HG02571 (cell line): Measurements from ENCODE around the gene SLC41A3.

ENCODE experiments used
- ATAC-seq: cut with Tn5 transposase; IDR thresholded peaks from one replicate; pipeline ENCODE4 v1.9.1; 2021; ENCODE audit warnings: mild to moderate bottlenecking, moderate library complexity; ENCODE audit not compliant: unreplicated experiment

The SLC41A3 gene

DNA sequence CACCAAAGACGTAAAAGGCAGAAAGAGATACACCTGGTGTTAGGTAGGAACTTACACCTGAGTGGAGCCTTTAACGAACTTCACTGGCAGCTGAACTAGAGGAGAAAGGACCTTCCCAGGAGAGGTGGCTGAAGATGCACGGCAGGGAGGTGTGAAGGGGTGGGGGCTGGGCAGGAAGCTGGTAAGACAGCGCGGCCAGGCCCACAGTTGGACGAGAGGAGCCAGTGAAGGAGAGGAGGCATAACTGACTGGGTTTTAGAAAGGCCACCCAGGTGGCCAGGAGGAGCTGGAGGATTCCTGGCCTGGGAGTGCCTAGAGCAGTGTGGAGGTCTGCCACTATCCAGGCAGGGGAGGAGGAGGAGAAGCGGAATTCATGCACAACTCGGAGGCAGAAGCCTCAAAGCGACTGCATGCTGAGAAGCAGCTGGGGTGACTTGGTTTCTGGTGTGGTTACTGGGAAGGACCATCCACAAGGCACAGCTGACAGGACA is 51.9 kb downstream of the SLC41A3 start:
- no peak for ATAC-seq

- ATAC-seq = no peak
Observed at GRCh38 chr3:126030455-126030854, 53.5 kb downstream of the SLC41A3 start.

DNA sequence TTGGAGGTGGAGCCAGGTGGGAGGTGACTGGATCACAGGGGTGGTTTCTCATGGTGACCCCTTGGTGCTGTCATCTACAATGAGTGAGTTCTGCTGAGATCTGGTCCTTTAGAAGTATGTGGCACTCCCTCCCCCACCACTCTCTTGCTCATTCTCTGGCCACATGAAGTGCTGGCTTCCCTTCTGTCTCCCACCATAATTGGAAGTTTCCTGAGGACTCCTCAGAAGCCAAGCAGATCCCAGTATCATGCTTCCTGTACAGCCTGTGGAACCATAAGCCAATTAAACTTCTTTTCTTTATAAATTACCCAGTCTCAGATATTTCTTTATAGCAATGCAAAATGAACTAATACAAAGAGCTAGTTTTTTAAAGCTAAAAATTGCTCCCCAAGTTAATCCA is 54.7 kb downstream of the SLC41A3 start:
- ATAC-seq = no peak

DNA sequence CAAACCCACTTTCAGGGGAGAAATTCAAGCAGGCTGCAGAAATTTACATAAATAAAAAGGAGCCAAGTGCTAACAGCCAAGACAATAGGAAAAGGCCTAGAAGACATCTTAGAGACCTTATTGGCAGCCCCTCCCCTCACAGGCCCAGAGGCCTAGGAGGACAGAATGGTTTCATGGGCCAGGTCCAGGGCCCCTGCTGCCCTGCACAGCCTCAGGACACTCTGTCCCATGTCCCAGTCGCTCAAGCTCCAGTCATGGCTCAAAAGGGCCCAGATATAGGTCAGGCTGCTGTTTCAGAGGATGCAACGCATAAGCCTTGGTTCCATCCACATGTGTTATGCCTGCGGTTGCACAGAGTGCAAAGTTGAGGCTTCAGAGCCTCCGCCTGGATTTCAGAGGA is 55.8 kb downstream of the SLC41A3 start:
- ATAC-seq = no peak

DNA sequence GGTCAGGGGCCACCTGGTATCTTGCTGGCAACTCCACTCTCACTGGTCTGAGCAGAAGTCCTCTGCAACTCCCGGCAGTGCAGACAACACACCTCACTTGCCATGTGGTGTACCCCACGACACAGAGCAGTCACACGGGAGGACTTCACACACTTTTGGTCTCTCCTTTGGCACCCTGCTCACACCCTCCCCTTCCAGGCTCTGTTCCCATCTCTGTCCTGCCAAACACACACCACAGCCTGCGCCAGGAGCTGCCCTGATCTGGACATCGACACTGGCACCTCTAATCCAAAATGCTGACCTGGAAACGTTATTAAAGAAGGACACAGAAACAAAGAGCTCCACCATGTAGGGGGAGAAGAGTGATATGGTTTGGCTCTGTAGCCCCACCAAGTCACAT is 57.2 kb downstream of the SLC41A3 start:
- no peak for ATAC-seq

- no peak for ATAC-seq
Observed at GRCh38 chr3:126026277-126026751, 57.6 kb downstream of the SLC41A3 start.

DNA sequence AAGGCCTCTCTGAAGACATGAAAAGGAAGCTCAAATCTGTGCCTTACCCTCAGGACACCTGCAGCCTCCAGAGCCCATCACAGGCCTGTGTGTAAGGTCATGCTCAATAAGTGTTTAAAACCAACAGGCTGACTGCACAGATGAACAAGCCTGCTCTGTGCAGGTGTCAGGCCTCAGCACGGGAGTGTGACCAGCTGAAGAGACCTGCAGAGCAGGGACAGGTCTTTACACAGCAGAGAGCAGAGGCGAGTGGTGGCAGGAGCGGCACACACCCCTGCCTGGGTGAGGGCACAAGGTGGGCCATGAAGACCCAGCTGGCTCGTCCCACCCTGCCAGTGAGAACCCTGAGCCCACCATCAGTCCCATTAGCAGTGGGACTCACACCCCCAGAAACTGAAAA is 58.1 kb downstream of the SLC41A3 start:
- no peak for ATAC-seq

- no peak for ATAC-seq
Observed at GRCh38 chr3:126025116-126025729, 58.7 kb downstream of the SLC41A3 start.

DNA sequence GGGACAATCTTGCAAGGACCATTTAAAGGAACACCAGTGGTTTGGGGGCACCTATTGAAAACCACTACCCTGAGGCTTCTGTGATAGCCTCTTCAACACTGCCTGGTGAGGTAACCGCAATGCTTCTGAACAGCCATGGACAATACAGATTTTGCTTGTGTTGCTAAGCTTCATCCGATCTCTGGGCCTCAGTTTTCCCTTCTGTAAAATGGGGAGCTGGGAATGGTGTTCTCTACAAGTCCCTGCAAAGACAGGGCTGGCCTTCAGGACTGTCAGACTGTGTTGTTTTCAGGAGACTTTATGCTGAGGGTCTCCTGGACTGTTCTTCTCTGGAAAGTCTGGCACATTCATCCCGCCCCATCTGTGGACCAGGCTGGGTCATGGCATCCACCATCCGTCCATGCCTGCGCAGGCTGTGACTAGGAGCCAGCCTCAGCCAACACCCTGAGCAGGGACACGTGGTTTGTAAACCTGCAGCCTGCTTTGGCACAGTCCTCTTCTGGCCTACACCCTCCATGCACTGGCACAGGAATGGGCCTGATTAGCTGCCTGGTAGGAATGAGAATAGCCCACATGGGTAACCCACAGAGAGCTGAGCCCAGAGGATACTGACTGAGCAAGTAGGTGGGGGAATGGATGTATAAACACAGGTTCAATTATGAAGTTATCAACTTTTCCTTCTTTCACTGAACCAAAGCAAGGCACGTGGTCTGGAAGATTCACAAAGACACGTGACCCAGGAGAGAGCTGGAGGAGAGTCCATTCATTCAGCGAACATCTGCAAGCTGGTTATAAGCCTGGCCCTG is 59.7 kb downstream of the SLC41A3 start:
- no peak for ATAC-seq

- ATAC-seq = no peak
Observed at GRCh38 chr3:126023390-126023789, 60.5 kb downstream of the SLC41A3 start.

DNA sequence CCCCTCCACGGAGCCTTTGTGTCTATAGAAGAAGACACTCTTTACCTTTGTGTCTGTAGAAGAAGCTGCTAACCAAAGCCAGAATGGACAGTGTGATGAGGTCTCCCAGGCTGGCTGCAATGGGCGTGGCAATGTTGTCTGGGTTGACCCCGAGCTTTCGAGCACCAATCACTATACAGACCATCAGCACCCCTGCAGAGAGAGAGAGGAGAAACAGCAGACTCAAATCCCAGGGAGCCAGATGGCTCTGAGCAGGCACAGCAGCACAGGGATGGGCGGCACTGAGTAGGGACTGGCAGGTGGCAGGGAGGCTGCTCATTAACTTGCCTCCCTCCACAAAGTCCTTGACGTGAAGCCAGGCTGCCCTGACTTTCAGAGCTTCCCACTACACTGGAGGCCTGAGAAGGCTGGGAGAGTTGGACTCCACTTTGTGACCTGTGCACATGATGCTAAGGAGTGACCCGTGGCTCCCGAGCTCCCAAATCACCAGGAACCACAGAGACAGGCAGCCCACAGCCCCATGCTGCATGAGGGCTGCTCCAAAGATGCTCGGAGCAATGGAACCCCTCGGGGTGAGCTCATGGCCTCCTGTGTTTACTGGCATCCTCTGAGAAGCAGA is 61.1 kb downstream of the SLC41A3 start:
- no peak for ATAC-seq

- no peak for ATAC-seq
Observed at GRCh38 chr3:126021702-126022101, 62.2 kb downstream of the SLC41A3 start.

GRCh38 chr3:126021224-126021623 is 62.7 kb downstream of the SLC41A3 start:
- no peak for ATAC-seq

GRCh38 chr3:126019683-126020082 is 64.2 kb downstream of the SLC41A3 start:
- no peak for ATAC-seq

GRCh38 chr3:126018995-126019394 is 64.9 kb downstream of the SLC41A3 start:
- ATAC-seq = no peak

DNA sequence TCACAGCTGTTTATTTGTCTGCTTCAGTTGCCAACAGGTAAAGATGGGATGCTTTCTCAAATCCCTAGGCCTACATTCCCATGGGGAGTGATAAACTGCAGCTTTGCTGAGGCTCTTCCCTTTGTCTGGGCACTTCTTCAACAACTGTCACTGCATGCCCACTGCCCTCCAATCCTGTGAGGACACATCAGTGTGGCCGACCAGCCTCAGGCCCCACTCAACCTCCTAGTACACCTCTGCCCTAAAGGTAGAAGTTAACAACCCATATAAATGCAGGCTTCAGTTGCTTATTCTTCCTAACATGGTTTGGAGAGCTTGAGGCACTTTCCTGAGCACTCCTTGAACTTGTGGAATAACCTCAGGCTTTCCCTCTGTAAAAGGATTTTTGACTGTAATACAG is 65.4 kb downstream of the SLC41A3 start:
- no peak for ATAC-seq

DNA sequence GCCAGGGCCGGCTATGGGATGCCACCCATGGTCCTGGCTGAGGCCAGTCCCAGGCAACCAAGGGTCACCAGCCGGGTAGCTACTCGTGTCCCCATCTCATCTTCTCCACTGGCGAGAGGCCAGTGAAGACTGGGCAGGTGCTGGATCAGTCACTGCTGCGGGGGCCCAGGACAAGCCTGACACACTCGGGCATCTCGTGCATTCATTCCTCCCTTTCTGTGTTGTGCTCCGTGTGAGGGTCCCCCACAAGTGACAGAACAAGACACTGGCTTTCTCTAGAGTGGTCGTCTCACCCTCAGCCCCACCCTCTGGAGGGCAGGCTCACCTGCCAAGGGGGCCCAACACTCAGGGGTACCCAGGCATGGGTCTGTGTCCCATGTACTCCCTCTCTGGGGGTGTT is 66.6 kb downstream of the SLC41A3 start:
- ATAC-seq = no peak

GRCh38 chr3:126016616-126017015 is 67.3 kb downstream of the SLC41A3 start:
- ATAC-seq = no peak

DNA sequence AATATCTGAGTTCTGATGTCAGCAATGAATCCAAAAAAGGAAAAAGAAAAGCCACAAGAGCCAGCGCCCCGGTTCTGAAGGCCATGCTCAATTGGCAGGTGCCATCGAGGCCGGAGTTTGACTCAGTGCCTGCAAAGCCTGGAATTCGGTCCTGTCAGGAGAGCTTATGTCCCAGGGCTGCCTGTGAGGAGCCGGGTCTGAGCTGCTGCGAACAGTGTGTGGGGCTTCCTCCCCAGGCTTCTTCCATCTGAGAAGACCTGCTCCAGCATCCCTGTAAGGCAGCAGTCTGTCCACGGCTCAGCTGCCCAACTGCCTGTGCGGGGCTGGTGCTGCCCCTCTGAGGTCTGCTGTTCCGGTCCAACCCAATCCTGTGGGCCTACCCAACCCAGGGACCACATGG is 68.8 kb downstream of the SLC41A3 start:
- no peak for ATAC-seq

- ATAC-seq = no peak
Observed at GRCh38 chr3:126014252-126014651, 69.7 kb downstream of the SLC41A3 start.

- ATAC-seq = no peak
Observed at GRCh38 chr3:126013751-126014156, 70.2 kb downstream of the SLC41A3 start.

DNA sequence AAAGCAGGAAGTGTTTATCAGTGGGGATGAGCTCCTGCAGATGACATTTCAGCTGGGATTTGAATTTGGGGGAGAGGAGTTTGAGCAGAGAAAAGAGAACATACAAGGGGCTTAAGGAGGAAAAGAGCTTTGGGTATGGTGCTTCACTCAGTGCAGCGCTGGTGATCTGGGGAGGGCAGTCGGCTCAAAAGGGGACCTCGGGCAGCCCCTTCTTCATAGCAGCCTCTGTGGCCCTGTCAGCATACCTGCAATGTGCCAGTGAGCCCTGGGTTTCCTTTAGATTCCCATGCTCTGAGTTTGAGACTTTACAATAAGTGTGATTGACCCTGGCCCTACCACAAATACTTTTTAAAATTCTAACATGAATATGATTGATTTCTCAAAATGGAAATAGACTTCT is 74.7 kb downstream of the SLC41A3 start:
- ATAC-seq = no peak
